HG02885 (cell line): ENCODE measurements around the gene BEX1.
"Not testable (repeated sequence)": the region's sequence is repeated elsewhere in the genome, so short reads cannot be mapped to it uniquely, and the experiment has no call there.

Source experiments
- ATAC-seq: cut with Tn5 transposase; IDR thresholded peaks from one replicate; pipeline ENCODE4 v1.9.1; 2021; ENCODE audit warnings: mild to moderate bottlenecking; ENCODE audit not compliant: unreplicated experiment, poor library complexity

BEX1 gene

GRCh38 chrX:103063918-103064434, at the start of gene BEX1:
Gene BEX1, minus strand, starts transcription at chrX:103064171. Its CDS starts 897 bp downstream, at chrX:103063274.
- ATAC-seq, result no peak

- not testable (repeated sequence) for ATAC-seq
These were observed 45.5 kb upstream of the BEX1 start for GRCh38 chrX:103109497-103109896.

DNA sequence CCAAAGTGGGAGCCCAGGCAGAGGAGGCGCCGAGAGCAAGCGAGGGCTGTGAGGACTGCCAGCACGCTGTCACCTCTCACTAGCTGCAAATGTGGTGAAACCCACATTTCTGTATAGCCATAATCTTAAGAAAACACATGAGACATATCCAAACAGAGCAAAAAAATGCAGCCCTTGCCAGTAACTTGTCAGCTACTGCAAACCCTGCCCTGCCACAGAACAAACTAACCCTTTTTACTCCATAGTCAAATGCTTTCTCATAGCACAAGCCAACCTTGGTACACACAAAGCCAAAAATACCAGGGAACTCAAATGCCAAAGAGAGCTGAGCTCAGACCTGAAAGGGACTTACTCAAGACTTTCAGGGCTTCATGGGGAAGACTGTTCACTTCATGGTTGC, 43.9 kb upstream of the BEX1 start:
- ATAC-seq, result no peak

- ATAC-seq, result not testable (repeated sequence)
These were observed 43.3 kb upstream of the BEX1 start for GRCh38 chrX:103107227-103107737.

DNA sequence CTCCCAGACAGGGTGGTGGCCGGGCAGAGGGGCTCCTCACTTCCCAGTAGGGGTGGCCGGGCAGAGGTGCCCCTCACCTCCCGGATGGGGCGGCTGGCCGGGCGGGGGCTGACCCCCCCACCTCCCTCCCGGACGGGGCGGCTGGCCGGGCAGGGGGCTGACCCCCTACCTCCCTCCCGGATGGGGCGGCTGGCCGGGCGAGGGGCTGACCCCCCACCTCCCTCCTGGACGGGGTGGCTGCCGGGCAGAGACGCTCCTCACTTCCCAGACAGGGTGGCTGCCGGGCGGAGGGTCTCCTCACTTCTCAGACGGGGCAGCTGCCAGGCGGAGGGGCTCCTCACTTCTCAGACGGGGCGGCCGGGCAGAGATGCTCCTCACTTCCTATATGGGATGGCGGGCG, 40.4 kb upstream of the BEX1 start:
- not testable (repeated sequence) for ATAC-seq

GRCh38 chrX:103103866-103104265, 39.9 kb upstream of the BEX1 start:
- not testable (repeated sequence) for ATAC-seq

- ATAC-seq, result no peak
These were observed 37.5 kb upstream of the BEX1 start for GRCh38 chrX:103101299-103102042.

- ATAC-seq, result no peak
These were observed 36.5 kb upstream of the BEX1 start for GRCh38 chrX:103100484-103100883.

DNA sequence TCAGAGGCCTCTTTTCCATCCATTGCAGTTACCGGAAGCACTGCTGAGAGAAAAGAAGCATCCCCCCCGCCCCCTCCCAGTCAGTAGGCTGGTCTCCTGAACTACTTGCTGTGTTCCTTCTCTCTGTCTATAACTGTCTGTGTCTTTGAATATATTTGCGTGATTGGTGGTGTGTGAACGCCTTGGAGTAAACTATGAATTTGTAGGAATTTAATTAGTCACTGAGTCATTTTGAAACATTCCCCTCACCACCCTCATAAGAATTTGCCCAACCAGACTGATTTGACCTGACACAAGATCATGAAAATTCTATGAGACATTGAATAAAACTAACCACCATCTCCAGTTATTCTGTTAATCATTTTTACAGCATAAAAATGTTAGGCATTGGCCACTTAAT, 35.7 kb upstream of the BEX1 start:
- no peak for ATAC-seq

DNA sequence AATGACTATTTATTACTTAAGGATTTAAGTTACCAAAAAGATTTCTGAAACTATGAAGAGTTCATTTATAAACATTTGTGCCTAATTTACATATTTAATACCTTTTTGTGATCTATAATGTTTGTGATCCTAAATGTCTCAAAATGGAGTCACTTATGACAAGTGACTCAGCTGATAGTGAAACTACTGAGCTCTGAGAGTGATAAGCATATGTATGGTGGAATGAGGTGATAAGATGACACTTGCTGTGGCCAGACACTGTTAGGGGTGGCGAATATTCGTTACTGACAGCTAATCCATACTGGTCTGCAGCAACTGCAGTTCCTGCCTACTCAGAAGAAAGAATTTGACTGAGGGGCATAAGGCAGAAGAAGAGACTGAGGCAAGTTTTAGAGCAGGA, 34.5 kb upstream of the BEX1 start:
- ATAC-seq, result no peak

GRCh38 chrX:103092942-103093341, 29.0 kb upstream of the BEX1 start, which contains the start of gene NXF3:
Gene NXF3, minus strand, starts transcription at chrX:103093143. Its CDS starts 120 bp downstream, at chrX:103093023.
- ATAC-seq, result no peak

GRCh38 chrX:103081051-103081450, 17.1 kb upstream of the BEX1 start:
- no peak for ATAC-seq

- no peak for ATAC-seq
These were observed 9.5 kb upstream of the BEX1 start for GRCh38 chrX:103073467-103073866.

GRCh38 chrX:103066606-103067005, 2.6 kb upstream of the BEX1 start:
- ATAC-seq, result no peak

GRCh38 chrX:103063191-103063845, 653 bp downstream of the BEX1 start:
- ATAC-seq, result no peak

- ATAC-seq, result no peak
These were observed 2.5 kb downstream of the BEX1 start for GRCh38 chrX:103061486-103061885.

GRCh38 chrX:103056902-103057301, 7.1 kb downstream of the BEX1 start:
- no peak for ATAC-seq

- ATAC-seq, result no peak
These were observed 11.3 kb downstream of the BEX1 start for GRCh38 chrX:103052625-103053024.

GRCh38 chrX:103051260-103051789, 12.6 kb downstream of the BEX1 start:
- no peak for ATAC-seq

DNA sequence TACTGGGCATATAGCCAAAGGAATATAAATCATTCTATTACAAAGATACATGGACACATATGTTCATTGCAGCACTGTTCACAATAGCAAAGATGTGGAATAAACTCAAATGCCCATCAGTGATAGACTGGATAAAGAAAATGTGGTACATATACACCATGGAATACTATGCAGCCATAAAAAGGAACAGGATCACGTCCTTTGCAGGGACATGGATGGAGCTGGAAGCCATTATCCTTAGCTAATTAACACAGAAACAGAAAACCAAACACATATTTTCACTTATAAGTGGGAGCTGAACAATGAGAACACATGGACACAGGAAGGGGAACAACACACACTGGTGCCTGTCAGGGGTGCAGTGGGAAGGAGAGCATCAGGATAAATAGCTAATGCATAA, 30.6 kb downstream of the BEX1 start:
- ATAC-seq, result not testable (repeated sequence)

DNA sequence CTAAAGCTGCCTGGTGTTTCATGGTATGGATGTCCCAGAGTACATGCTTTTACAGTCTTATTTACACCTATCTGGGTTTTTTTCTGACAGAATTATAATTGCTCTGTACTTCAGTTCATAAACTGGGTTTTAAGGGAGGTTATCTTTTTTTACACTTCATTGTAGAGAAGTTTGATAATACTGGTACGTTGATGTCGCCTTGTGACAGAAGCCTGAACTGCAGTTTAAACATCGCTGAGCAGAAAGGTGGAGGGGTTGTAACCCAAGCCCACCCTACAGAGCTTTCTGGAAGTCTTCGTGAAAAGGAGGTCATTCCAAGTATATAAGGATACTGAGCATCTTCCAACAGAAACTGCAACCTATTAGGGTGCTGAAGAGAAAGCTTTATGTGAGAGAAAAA, 46.4 kb downstream of the BEX1 start:
- ATAC-seq, result no peak
